Osteocyte (in vitro differentiated cells): ENCODE data around the gene PLA2G2C. TPM values are rescaled to one million over a fixed set of nuclear protein-coding genes. Genes with fewer than 3 reads are reported as not detected.

Experiments used
- DNase-seq: peaks from one replicate; pipeline ENCODE4 v3.0.0; 2021; ENCODE audit warnings: mixed read lengths; ENCODE audit not compliant: unreplicated experiment; ENCODE audit errors: extremely low spot score
- H3K27ac Mint-ChIP-seq: one replicate; pipeline ENCODE4 v1.8.0; 2021; ENCODE audit warnings: mild to moderate bottlenecking, mixed read lengths; ENCODE audit not compliant: unreplicated experiment
- H3K27me3 Mint-ChIP-seq: one replicate; pipeline ENCODE4 v1.8.0; 2021; ENCODE audit warnings: mixed read lengths; ENCODE audit not compliant: unreplicated experiment
- H3K36me3 Mint-ChIP-seq: one replicate; pipeline ENCODE4 v1.8.0; 2021; ENCODE audit warnings: mixed read lengths; ENCODE audit not compliant: unreplicated experiment
- H3K4me1 Mint-ChIP-seq: one replicate; pipeline ENCODE4 v1.8.0; 2021; ENCODE audit warnings: mixed read lengths; ENCODE audit not compliant: unreplicated experiment
- H3K4me3 Mint-ChIP-seq: one replicate; pipeline ENCODE4 v1.8.0; 2021; ENCODE audit warnings: mild to moderate bottlenecking, moderate library complexity, mixed read lengths; ENCODE audit not compliant: unreplicated experiment
- H3K9me3 Mint-ChIP-seq: one replicate; pipeline ENCODE4 v1.8.0; 2021; ENCODE audit warnings: mixed read lengths; ENCODE audit not compliant: unreplicated experiment
- CTCF ChIP-seq: fragments of 200-600 bp; sonication (generic); IDR thresholded peaks from 2 replicates; pipeline ENCODE4 v1.5.0; 2021; ENCODE audit warnings: antibody characterized with exemption, mild to moderate bottlenecking, moderate library complexity
- total RNA-seq: library from RNA; stranded (reverse); gene quantifications from 2 replicates; pipeline ENCODE4 v1.2.1, GENCODE V29; 2021

The PLA2G2C gene
- total RNA-seq, 1 donor from 2014 or later = not detected

GRCh38 chr1:20207546-20207945 is 21.2 kb upstream of the PLA2G2C start:
- Mint-ChIP-seq H3K4me1 (no peaks in the 10 kb centered on the region), H3K9me3 (no peaks in the 10 kb centered on the region), H3K4me3 (no peak overlapping the region), H3K27ac (no peak overlapping the region), H3K27me3 (peaks cover 27% of the 10 kb centered on the region), H3K36me3 (no peaks in the 10 kb centered on the region)
- TF ChIP-seq CTCF = no peak
- no peak for DNase-seq

GRCh38 chr1:20202166-20202565 is 15.8 kb upstream of the PLA2G2C start:
- no peaks in the 10 kb centered on the region for H3K4me1 Mint-ChIP-seq
- TF ChIP-seq CTCF = no peak
- no peaks in the 10 kb centered on the region for H3K9me3 Mint-ChIP-seq
- no peak overlapping the region for H3K4me3 Mint-ChIP-seq
- no peak overlapping the region for H3K27ac Mint-ChIP-seq
- H3K36me3 Mint-ChIP-seq = no peaks in the 10 kb centered on the region
- no peak for DNase-seq
- peaks cover 11% of the 10 kb centered on the region for H3K27me3 Mint-ChIP-seq

- no peak for DNase-seq
- Mint-ChIP-seq H3K4me1 (no peaks in the 10 kb centered on the region), H3K4me3 (no peak overlapping the region), H3K36me3 (no peaks in the 10 kb centered on the region), H3K27me3 (peaks cover 11% of the 10 kb centered on the region), H3K9me3 (no peaks in the 10 kb centered on the region), H3K27ac (no peak overlapping the region)
- TF ChIP-seq CTCF = no peak
These were observed 14.6 kb upstream of the PLA2G2C start for GRCh38 chr1:20200966-20201365.

- DNase-seq = no peak
- H3K27ac Mint-ChIP-seq = no peak overlapping the region
- no peaks in the 10 kb centered on the region for H3K36me3 Mint-ChIP-seq
- H3K4me1 Mint-ChIP-seq = no peaks in the 10 kb centered on the region
- H3K9me3 Mint-ChIP-seq = no peaks in the 10 kb centered on the region
- no peak for TF ChIP-seq CTCF
- no peak overlapping the region for H3K4me3 Mint-ChIP-seq
- peaks cover 11% of the 10 kb centered on the region for H3K27me3 Mint-ChIP-seq
These were observed 13.5 kb upstream of the PLA2G2C start for GRCh38 chr1:20199840-20200239.

- Mint-ChIP-seq H3K36me3 (no peaks in the 10 kb centered on the region), H3K4me1 (no peaks in the 10 kb centered on the region), H3K9me3 (no peaks in the 10 kb centered on the region), H3K27me3 (peaks cover 11% of the 10 kb centered on the region), H3K27ac (no peak overlapping the region), H3K4me3 (no peak overlapping the region)
- no peak for TF ChIP-seq CTCF
- no peak for DNase-seq
These were observed 13.1 kb upstream of the PLA2G2C start for GRCh38 chr1:20199403-20199802.
